ENCODE measurements around the gene CD3D.

The CD3D gene

GRCh38 chr11:118295199-118295598, 47.3 kb downstream of the CD3D start:
- H3K4me1 Mint-ChIP-seq: no peaks in the 10 kb centered on the region
- no peaks in the 10 kb centered on the region for H3K9me3 Mint-ChIP-seq
- TF ChIP-seq CTCF (IDR thresholded peaks at IDR 0.05; ENCODE audit: unreplicated experiment in 3 of 3): no peak
- H3K27me3 Mint-ChIP-seq (ENCODE audit: low read depth): peaks cover 38% of the 10 kb centered on the region
- no peaks in the 10 kb centered on the region for H3K36me3 Mint-ChIP-seq (ENCODE audit: low read depth)
- H3K4me3 Mint-ChIP-seq: no peak overlapping the region
- H3K27ac Mint-ChIP-seq: no peak overlapping the region

- peaks cover 42% of the 10 kb centered on the region for H3K27me3 Mint-ChIP-seq (ENCODE audit: low read depth)
- no peak overlapping the region for H3K4me3 Mint-ChIP-seq
- H3K27ac Mint-ChIP-seq: no peak overlapping the region
- no peaks in the 10 kb centered on the region for H3K36me3 Mint-ChIP-seq (ENCODE audit: low read depth)
- no peak for TF ChIP-seq CTCF (IDR thresholded peaks at IDR 0.05; ENCODE audit: unreplicated experiment in 3 of 3)
- no peaks in the 10 kb centered on the region for H3K9me3 Mint-ChIP-seq
- peaks cover 5% of the 10 kb centered on the region for H3K4me1 Mint-ChIP-seq
These were observed 48.5 kb downstream of the CD3D start for GRCh38 chr11:118294053-118294452.

- TF ChIP-seq CTCF (IDR thresholded peaks at IDR 0.05; ENCODE audit: unreplicated experiment in 3 of 3): no peak
- Mint-ChIP-seq H3K4me3 (no peak overlapping the region), H3K36me3 (ENCODE audit: low read depth) (no peaks in the 10 kb centered on the region), H3K4me1 (peaks cover 6% of the 10 kb centered on the region), H3K9me3 (no peaks in the 10 kb centered on the region), H3K27ac (no peak overlapping the region), H3K27me3 (ENCODE audit: low read depth) (peaks cover 42% of the 10 kb centered on the region)
These were observed 50.9 kb downstream of the CD3D start for GRCh38 chr11:118291477-118292135.

- H3K27me3 Mint-ChIP-seq (ENCODE audit: low read depth): peaks cover 47% of the 10 kb centered on the region
- H3K36me3 Mint-ChIP-seq (ENCODE audit: low read depth): no peaks in the 10 kb centered on the region
- peaks cover 6% of the 10 kb centered on the region for H3K4me1 Mint-ChIP-seq
- no peak overlapping the region for H3K27ac Mint-ChIP-seq
- H3K9me3 Mint-ChIP-seq: no peaks in the 10 kb centered on the region
- peak in 1 of 3 experiments; percentile 34 for TF ChIP-seq CTCF (IDR thresholded peaks at IDR 0.05; ENCODE audit: unreplicated experiment in 3 of 3)
- H3K4me3 Mint-ChIP-seq: no peak overlapping the region
These were observed 51.6 kb downstream of the CD3D start for GRCh38 chr11:118290923-118291322.

GRCh38 chr11:118289401-118289800, 53.1 kb downstream of the CD3D start:
- Mint-ChIP-seq H3K4me3 (no peak overlapping the region), H3K9me3 (no peaks in the 10 kb centered on the region), H3K27me3 (ENCODE audit: low read depth) (peaks cover 42% of the 10 kb centered on the region)

More at GRCh38 chr11:118289401-118289800, 53.1 kb downstream of the CD3D start:
- TF ChIP-seq CTCF (IDR thresholded peaks at IDR 0.05; ENCODE audit: unreplicated experiment in 3 of 3): no peak
- no peaks in the 10 kb centered on the region for H3K36me3 Mint-ChIP-seq (ENCODE audit: low read depth)
- H3K27ac Mint-ChIP-seq: peak overlapping the region in 2 of 3 experiments; percentile 32 to 94
- H3K4me1 Mint-ChIP-seq: peaks cover 6% of the 10 kb centered on the region
